ENCODE data around the gene TMEM106B.
A peak's percentile ranks its signal among the peaks of the same experiment; 100 is the strongest.
"Not testable (repeated sequence)": the region's sequence is repeated elsewhere in the genome, so short reads cannot be mapped to it uniquely, and the experiment has no call there.

TMEM106B gene

GRCh38 chr7:12211054-12211710 lies at the start of gene TMEM106B:
TSS of gene TMEM106B (plus strand) at chr7:12211294. CDS start at chr7:12214811, 3,517 bp downstream.
- DNase-seq = peak; percentile 97

GRCh38 chr7:12162415-12163113 lies 48.5 kb upstream of the TMEM106B start:
- DNase-seq = no peak

GRCh38 chr7:12168065-12168464 lies 43.0 kb upstream of the TMEM106B start:
- DNase-seq = not testable (repeated sequence)

GRCh38 chr7:12169981-12170820 lies 40.9 kb upstream of the TMEM106B start:
- DNase-seq = not testable (repeated sequence)

GRCh38 chr7:12173671-12174070 lies 37.4 kb upstream of the TMEM106B start:
- no peak for DNase-seq

- no peak for DNase-seq
Observed at GRCh38 chr7:12174931-12175330, 36.2 kb upstream of the TMEM106B start.

- DNase-seq = no peak
Observed at GRCh38 chr7:12178317-12178716, 32.8 kb upstream of the TMEM106B start.

GRCh38 chr7:12194426-12194825 lies 16.7 kb upstream of the TMEM106B start:
- DNase-seq = no peak

- DNase-seq = no peak
Observed at GRCh38 chr7:12196386-12196785, 14.7 kb upstream of the TMEM106B start.

GRCh38 chr7:12199363-12199762 lies 11.7 kb upstream of the TMEM106B start:
- DNase-seq = no peak

- DNase-seq = no peak
Observed at GRCh38 chr7:12207046-12207445, 4.0 kb upstream of the TMEM106B start.

- DNase-seq = peak; percentile 10
Observed at GRCh38 chr7:12209221-12209620, 1.9 kb upstream of the TMEM106B start.

GRCh38 chr7:12210179-12211053 lies 678 bp upstream of the TMEM106B start:
- peak; percentile 89 for DNase-seq

- peak; percentile 70 for DNase-seq
Observed at GRCh38 chr7:12211711-12212485, 804 bp downstream of the TMEM106B start.

- no peak for DNase-seq
Observed at GRCh38 chr7:12217311-12217710, 6.2 kb downstream of the TMEM106B start.

- DNase-seq = no peak
Observed at GRCh38 chr7:12220389-12221046, 9.4 kb downstream of the TMEM106B start.

- DNase-seq = no peak
Observed at GRCh38 chr7:12221414-12221813, 10.3 kb downstream of the TMEM106B start.

GRCh38 chr7:12222889-12223579 lies 11.9 kb downstream of the TMEM106B start:
- DNase-seq = no peak

- not testable (repeated sequence) for DNase-seq
Observed at GRCh38 chr7:12225017-12225416, 13.9 kb downstream of the TMEM106B start.

GRCh38 chr7:12226756-12227155 lies 15.7 kb downstream of the TMEM106B start:
- no peak for DNase-seq

GRCh38 chr7:12228024-12228423 lies 16.9 kb downstream of the TMEM106B start:
- no peak for DNase-seq

Data from NCI-H82 (cell line).